HepG2 (cell line): ENCODE data around the gene CCDC97. TPM values are rescaled to one million over a fixed set of nuclear protein-coding genes. Genes with fewer than 3 reads are reported as not detected.
A peak's percentile ranks its signal among the peaks of the same experiment; 100 is the strongest.

Experiments used
- ARNT ChIP-seq: fragments of 450-650 bp; IDR thresholded peaks from 2 replicates; pipeline ENCODE4 v1.6.1; 2017
- CBX5 ChIP-seq: sonication (generic); formaldehyde crosslinking; IDR thresholded peaks from 2 replicates; pipeline ENCODE4 v1.4.0; 2020; ENCODE audit warnings: missing genetic modification reagents, borderline replicate concordance
- ELF3 ChIP-seq: IDR thresholded peaks from 2 replicates; pipeline ENCODE4 v1.6.1; 2016; ENCODE audit warnings: missing genetic modification reagents, missing compliant biosample characterization
- FOXC1 ChIP-seq: sonication (generic); formaldehyde crosslinking; IDR thresholded peaks from 2 replicates; pipeline ENCODE4 v1.8.0; 2022; ENCODE audit warnings: mild to moderate bottlenecking, missing genetic modification reagents, borderline replicate concordance
- HES4 ChIP-seq: sonication (generic); formaldehyde crosslinking; IDR thresholded peaks from 2 replicates; pipeline ENCODE4 v1.9.0; 2021; ENCODE audit warnings: mild to moderate bottlenecking, missing genetic modification reagents, borderline replicate concordance
- HNF4G ChIP-seq, 2 experiments: sonication (generic) in 1 of 2; formaldehyde crosslinking in 1 of 2; IDR thresholded peaks; 2 replicates each; pipeline versions ENCODE4 v1.4.0 to v1.6.1; 2011 to 2020; ENCODE audit warnings: borderline replicate concordance in 2 of 2, low read depth in 2 of 2, mild to moderate bottlenecking in 2 of 2, low read length in 1 of 2, missing genetic modification reagents in 1 of 2, moderate library complexity in 1 of 2
- KDM4B ChIP-seq: sonication (generic); formaldehyde crosslinking; IDR thresholded peaks from 2 replicates; pipeline ENCODE4 v1.4.0; 2020; ENCODE audit warnings: missing genetic modification reagents
- LBX2 ChIP-seq: sonication (generic); formaldehyde crosslinking; IDR thresholded peaks from 2 replicates; pipeline ENCODE4 v1.5.0; 2020; ENCODE audit warnings: missing genetic modification reagents, mild to moderate bottlenecking, borderline replicate concordance
- MXD1 ChIP-seq: sonication (generic); formaldehyde crosslinking; IDR thresholded peaks from 2 replicates; pipeline ENCODE4 v1.4.0; 2020; ENCODE audit warnings: mild to moderate bottlenecking, missing genetic modification reagents
- NR3C1 ChIP-seq: sonication (generic); formaldehyde crosslinking; IDR thresholded peaks from 2 replicates; pipeline ENCODE4 v1.4.0; 2020; ENCODE audit warnings: missing genetic modification reagents
- POGK ChIP-seq: sonication (generic); formaldehyde crosslinking; conservative IDR thresholded peaks from 2 replicates; pipeline ENCODE4 v1.8.0; 2022; ENCODE audit warnings: mild to moderate bottlenecking, moderate library complexity, missing genetic modification reagents
- POLR2G ChIP-seq: fragments of 200-400 bp; formaldehyde crosslinking; IDR thresholded peaks from 2 replicates; pipeline ENCODE4 v1.6.1; 2018; ENCODE audit warnings: mild to moderate bottlenecking, low read depth, low read length, moderate library complexity
- RARA ChIP-seq: IDR thresholded peaks from 2 replicates; pipeline ENCODE4 v1.6.1; 2016; ENCODE audit warnings: missing genetic modification reagents, missing compliant biosample characterization
- SAP130 ChIP-seq: IDR thresholded peaks from 2 replicates; pipeline ENCODE4 v1.6.1; 2016; ENCODE audit warnings: low read depth
- TMF1 ChIP-seq: sonication (generic); formaldehyde crosslinking; IDR thresholded peaks from 2 replicates; pipeline ENCODE4 v1.8.1; 2022; ENCODE audit warnings: low read depth, missing genetic modification reagents
- ZBTB37 ChIP-seq: sonication (generic); formaldehyde crosslinking; IDR thresholded peaks from 2 replicates; pipeline ENCODE4 v1.4.0; 2020; ENCODE audit warnings: mild to moderate bottlenecking, missing genetic modification reagents
- ZBTB42 ChIP-seq: sonication (generic); formaldehyde crosslinking; IDR thresholded peaks from 2 replicates; pipeline ENCODE4 v1.5.0; 2020; ENCODE audit warnings: mild to moderate bottlenecking, missing genetic modification reagents
- ZNF124 ChIP-seq: sonication (generic); formaldehyde crosslinking; IDR thresholded peaks from 2 replicates; pipeline ENCODE4 v1.4.0; 2020; ENCODE audit warnings: missing genetic modification reagents
- ZNF275 ChIP-seq: sonication (generic); formaldehyde crosslinking; IDR thresholded peaks from 2 replicates; pipeline ENCODE4 v1.8.0; 2022; ENCODE audit warnings: missing genetic modification reagents, mild to moderate bottlenecking, inconsistent platforms, borderline replicate concordance
- ZNF33B ChIP-seq: sonication (generic); formaldehyde crosslinking; IDR thresholded peaks from 2 replicates; pipeline ENCODE4 v1.5.1; 2020; ENCODE audit warnings: mild to moderate bottlenecking, missing genetic modification reagents
- ZNF451 ChIP-seq: sonication (generic); formaldehyde crosslinking; IDR thresholded peaks from 2 replicates; pipeline ENCODE4 v1.5.0; 2020; ENCODE audit warnings: mild to moderate bottlenecking, missing genetic modification reagents
- ZNF552 ChIP-seq: sonication (generic); formaldehyde crosslinking; IDR thresholded peaks from 2 replicates; pipeline ENCODE4 v1.9.0; 2022; ENCODE audit warnings: missing genetic modification reagents, mild to moderate bottlenecking, borderline replicate concordance
- ZNF563 ChIP-seq: sonication (generic); formaldehyde crosslinking; IDR thresholded peaks from 2 replicates; pipeline ENCODE4 v1.8.0; 2022; ENCODE audit warnings: mild to moderate bottlenecking, moderate library complexity, missing genetic modification reagents
- ZNF720 ChIP-seq: sonication (generic); formaldehyde crosslinking; IDR thresholded peaks from 2 replicates; pipeline ENCODE4 v1.4.0; 2020; ENCODE audit warnings: missing genetic modification reagents
- polyA plus RNA-seq, 8 experiments: library from polyadenylated mRNA; depleted of rRNA in 3 of 8; stranded (reverse) in 7 of 8; unstranded in 1 of 8; fragments of >200 nt; fragmentation: Illumina TruSeq in 4 of 8; extraction: Trizol in 4 of 8; gene quantifications; 2 replicates each; pipeline versions ENCODE4 v1.2.1 to v1.2.3, GENCODE V29; 2011 to 2016; ENCODE audit warnings: low read depth in 4 of 8, missing spikeins in 1 of 8, mixed read lengths in 1 of 8; ENCODE audit not compliant: insufficient read depth in 1 of 8
- total RNA-seq, 5 experiments: library from RNA; depleted of rRNA; stranded (reverse); fragments of >200 nt; fragmentation: Illumina TruSeq; extraction: Trizol; gene quantifications; 2 replicates each; pipeline ENCODE4 v1.2.3, GENCODE V29; 2016; ENCODE audit warnings: low read depth in 1 of 5

CCDC97 gene
- total and polyA plus RNA-seq, 2 of the 13 experiments (the other 11 are each of a cell fraction or from before 2014, with no cell fraction given): 6.2 to 7.3 TPM

- TF ChIP-seq HES4 (CRISPR knock-in tag) (peak; percentile 90; the same call in 1 of the 2 replicates), ZNF124 (no peak), LBX2 (CRISPR knock-in tag) (no peak), NR3C1 (CRISPR knock-in tag) (no peak), ZNF275 (peak; percentile 48; the same call in 1 of the 2 replicates), TMF1 (CRISPR knock-in tag) (0 out of 2 replicates have a peak, but pooled peaks have one; percentile 46), FOXC1 (CRISPR knock-in tag) (peak; percentile 20; the same call in 1 of the 2 replicates), ZBTB42 (0 out of 2 replicates have a peak, but pooled peaks have one; percentile 11), POLR2G (peak; percentile 38), POGK (CRISPR knock-in tag) (peak; percentile 47; the same call in 1 of the 2 replicates), CBX5 (CRISPR knock-in tag) (no peak), HNF4G (IDR thresholded peaks at IDR 0.05; ENCODE audit: borderline replicate concordance, low read depth, low read length) (no peak), HNF4G (CRISPR knock-in tag; IDR thresholded peaks at IDR 0.05; ENCODE audit: borderline replicate concordance, low read depth) (no peak), ZNF563 (CRISPR knock-in tag) (peak; percentile 53; the same call in 1 of the 2 replicates), ZBTB37 (CRISPR knock-in tag) (0 out of 2 replicates have a peak, but pooled peaks have one; percentile 16), ARNT (no peak), ZNF720 (CRISPR knock-in tag) (no peak), ELF3 (no peak), MXD1 (CRISPR knock-in tag) (peak; percentile 85), ZNF451 (peak; percentile 51; the same call in 1 of the 2 replicates), ZNF552 (CRISPR knock-in tag) (no peak), ZNF33B (CRISPR knock-in tag) (0 out of 2 replicates have a peak, but pooled peaks have one; percentile 63), KDM4B (no peak), SAP130 (CRISPR knock-in tag) (0 out of 2 replicates have a peak, but pooled peaks have one; percentile 26), RARA (CRISPR knock-in tag) (no peak)
Observed at GRCh38 chr19:41264581-41265394, 45.2 kb upstream of the CCDC97 start (continued).
